Measurements from ENCODE around the gene ANKRD52. TPM values are rescaled to one million over a fixed set of nuclear protein-coding genes. Genes with fewer than 3 reads are reported as not detected.

ANKRD52 gene
- total and polyA plus RNA-seq, 8 donors: 8.0 to 25.1 (median 17.5) TPM

- Histone ChIP-seq H3K4me1 (peaks cover 0 to 28% (median 10%) of the 10 kb centered on the region in 3 donors), H3K27ac (peak within 1 kb of the TSS; percentile 89 to 99 (median 98)), H3K27me3 (no peaks in the 10 kb centered on the region), H3K36me3 (no peaks in the 10 kb centered on the region), H3K4me3 (peak within 1 kb of the TSS; percentile 42 to 69 (median 62)), H3K9me3 (no peaks in the 10 kb centered on the region)
- ATAC-seq: peak; percentile 81 to 92 (median 86)
- intact Hi-C loops (cut with DNase I): no loop called here
- DNase-seq: peak; percentile 95 to 98 (median 97)
- no peak for TF ChIP-seq CTCF (IDR thresholded peaks at IDR 0.05)
- FAIRE-seq: peak; percentile 82
- 1 to 2% methylated on average over 35 to 42 of the region's 42 CpGs for WGBS, 2 donors
Measured at GRCh38 chr12:56221757-56222530, 36.2 kb downstream of the ANKRD52 start, which contains the start of gene RNF41. Gene RNF41, minus strand, starts transcription at chr12:56221922. Its CDS starts 7,875 bp downstream, at chr12:56214047.

GRCh38 chr12:56221232-56221756 is 36.9 kb downstream of the ANKRD52 start:
- WGBS, 2 donors: 0 to 1% methylated on average over 18 to 21 of the region's 21 CpGs
- TF ChIP-seq CTCF (IDR thresholded peaks at IDR 0.05): no peak
- peak in 3 of 6 donors; percentile 55 to 77 (median 62) for DNase-seq
- Histone ChIP-seq H3K27me3 (no peaks in the 10 kb centered on the region), H3K27ac (peak overlapping the region; percentile 89 to 99 (median 98)), H3K4me3 (peak overlapping the region; percentile 42 to 69 (median 62)), H3K9me3 (no peaks in the 10 kb centered on the region), H3K4me1 (peaks cover 0 to 28% (median 10%) of the 10 kb centered on the region in 3 donors), H3K36me3 (no peaks in the 10 kb centered on the region)
- intact Hi-C loops (cut with DNase I): no loop called here
- no peak for FAIRE-seq
- ATAC-seq: peak; percentile 15 to 21 (median 16)

GRCh38 chr12:56220611-56221231 is 37.5 kb downstream of the ANKRD52 start:
- Histone ChIP-seq H3K4me3 (peak overlapping the region; percentile 42 to 69 (median 62)), H3K36me3 (no peaks in the 10 kb centered on the region), H3K27me3 (no peaks in the 10 kb centered on the region), H3K27ac (peak overlapping the region; percentile 89 to 99 (median 98)), H3K4me1 (peaks cover 0 to 28% (median 10%) of the 10 kb centered on the region in 3 donors), H3K9me3 (no peaks in the 10 kb centered on the region)
- DNase-seq: no peak
- TF ChIP-seq CTCF (IDR thresholded peaks at IDR 0.05): no peak
- ATAC-seq: no peak
- intact Hi-C loops (cut with DNase I): no loop called here
- 5 to 8% methylated on average over 10 of the region's 10 CpGs for WGBS, 2 donors
- FAIRE-seq: no peak

GRCh38 chr12:56219840-56220239 is 38.3 kb downstream of the ANKRD52 start:
- Histone ChIP-seq H3K4me3 (no peak overlapping the region), H3K9me3 (no peaks in the 10 kb centered on the region), H3K4me1 (peaks cover 0 to 25% (median 10%) of the 10 kb centered on the region in 3 donors), H3K27me3 (no peaks in the 10 kb centered on the region), H3K36me3 (peaks cover 0 to 6% (median 1%) of the 10 kb centered on the region in 3 donors), H3K27ac (no peak overlapping the region)
- DNase-seq (no peak), FAIRE-seq (no peak), ATAC-seq (no peak)
- 84 to 85% methylated on average over 9 of the region's 9 CpGs for WGBS, 2 donors
- intact Hi-C loops (cut with DNase I): no loop called here
- no peak for TF ChIP-seq CTCF (IDR thresholded peaks at IDR 0.05)

Measured in pancreas (tissue), 10 donors.